ENCODE results near the gene INPP5K.

The INPP5K gene

DNA sequence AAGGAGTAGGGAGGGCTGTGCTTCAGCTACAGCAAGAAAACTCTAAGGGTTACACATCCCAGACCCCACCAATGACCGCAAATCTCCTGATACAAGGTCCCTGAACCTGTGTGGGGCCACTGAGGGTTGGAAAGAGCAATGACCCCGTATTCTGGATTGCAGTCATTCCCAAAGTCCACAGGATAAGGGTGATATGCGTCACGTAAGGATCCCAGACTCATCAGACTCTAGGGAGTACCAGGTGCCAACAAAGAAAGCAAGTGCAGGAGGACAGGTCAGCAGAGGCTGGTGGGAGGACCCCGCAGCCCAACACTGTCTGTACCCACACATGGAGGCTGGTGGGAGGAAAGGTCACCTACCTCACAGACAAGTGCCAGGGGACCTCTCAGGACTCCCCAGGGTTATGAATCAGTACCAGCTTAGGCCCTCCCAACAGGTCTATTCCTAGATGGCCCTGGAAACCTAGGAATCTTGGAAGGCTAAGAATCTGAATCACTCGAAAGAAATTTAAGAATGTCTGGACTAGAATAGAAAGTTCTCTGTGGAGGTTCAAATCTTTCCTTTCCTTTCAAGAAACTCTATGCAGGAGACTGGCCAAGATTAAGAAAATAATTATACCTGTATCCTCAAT, 30.0 kb upstream of the INPP5K start:
- POLR2A ChIA-PET: interaction anchor here (0.6 to 0.7 kb wide), 2 partner anchors 249 to 286 kb away, joined by 7 to 11 read pairs; no protein-coding TSS in a partner anchor
- Histone ChIP-seq H3K4me1 (ENCODE audit: control insufficient read depth, insufficient read depth, low read length) (no peaks in the 10 kb centered on the region), H3K4me3 (ENCODE audit: low read depth, low read length) (no peak overlapping the region), H3K9me3 (ENCODE audit: control insufficient read depth, insufficient read depth, low read depth, low read length) (no peaks in the 10 kb centered on the region), H3K36me3 (ENCODE audit: control insufficient read depth in 2 of 2, insufficient read depth in 1 of 2, low read length in 2 of 2) (peaks cover 53 to 91% of the 10 kb centered on the region in 2 experiments), H3K27ac (ENCODE audit: extremely low read depth, low read depth, low read length) (no peak overlapping the region)
- CTCF ChIA-PET: interaction anchor here (2.0 kb wide), 1 partner anchor 13 kb away, joined by 4 read pairs; no protein-coding TSS in a partner anchor
- TF ChIP-seq, protein P1, sequence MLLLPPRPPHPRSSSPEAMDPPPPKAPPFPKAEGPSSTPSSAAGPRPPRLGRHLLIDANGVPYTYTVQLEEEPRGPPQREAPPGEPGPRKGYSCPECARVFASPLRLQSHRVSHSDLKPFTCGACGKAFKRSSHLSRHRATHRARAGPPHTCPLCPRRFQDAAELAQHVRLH (tag by site-specific recombination; IDR thresholded peaks at IDR 0.05): no peak
- no peak for TF ChIP-seq ZBTB1 (tag by site-specific recombination; IDR thresholded peaks at IDR 0.05)
- TF ChIP-seq ZNF792 (tag by site-specific recombination; IDR thresholded peaks at IDR 0.05): no peak
- no peak for TF ChIP-seq ZNF23 (tag by site-specific recombination; IDR thresholded peaks at IDR 0.05; ENCODE audit: borderline replicate concordance)
- TF ChIP-seq ZNF530 (tag by site-specific recombination; IDR thresholded peaks at IDR 0.05; ENCODE audit: low read depth): no peak
- TF ChIP-seq SP2 (tag by site-specific recombination; IDR thresholded peaks at IDR 0.05): no peak
- no peak for TF ChIP-seq WT1 (tag by site-specific recombination; IDR thresholded peaks at IDR 0.05)
- no peak for TF ChIP-seq ZNF266 (tag by site-specific recombination; IDR thresholded peaks at IDR 0.05; ENCODE audit: low read depth)

DNA sequence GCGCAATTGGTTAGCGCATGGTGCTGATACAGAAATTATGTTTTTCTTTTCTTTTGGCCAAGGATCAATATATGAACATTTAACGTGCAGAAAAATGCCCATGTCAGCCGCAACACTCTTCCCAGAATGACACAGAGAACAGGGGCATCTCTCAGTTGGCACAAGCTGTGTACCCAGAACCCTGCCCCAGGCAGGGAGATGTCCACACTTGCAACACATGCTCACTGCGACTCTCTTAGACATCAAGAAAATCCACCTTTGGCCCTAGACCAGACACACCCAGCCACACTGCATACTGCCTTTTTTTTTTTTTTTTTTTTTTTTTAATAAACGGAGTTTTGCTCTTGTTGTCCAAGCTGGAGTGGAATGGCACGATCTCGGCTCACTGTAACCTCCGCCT, 29.2 kb upstream of the INPP5K start:
- Histone ChIP-seq H3K27ac (ENCODE audit: extremely low read depth, low read depth, low read length) (no peak overlapping the region), H3K4me3 (ENCODE audit: low read depth, low read length) (no peak overlapping the region), H3K9me3 (ENCODE audit: control insufficient read depth, insufficient read depth, low read depth, low read length) (no peaks in the 10 kb centered on the region), H3K36me3 (ENCODE audit: control insufficient read depth in 2 of 2, insufficient read depth in 1 of 2, low read length in 2 of 2) (peaks cover 53 to 91% of the 10 kb centered on the region in 2 experiments), H3K4me1 (ENCODE audit: control insufficient read depth, insufficient read depth, low read length) (no peaks in the 10 kb centered on the region)
- TF ChIP-seq ZNF16 (tag by site-specific recombination; IDR thresholded peaks at IDR 0.05; ENCODE audit: low read depth) (no peak), ZNF214 (tag by site-specific recombination; IDR thresholded peaks at IDR 0.05; ENCODE audit: borderline replicate concordance) (no peak)
- ChIA-PET POLR2A (interaction anchor here (0.7 to 1.1 kb wide), 3 partner anchors 29 to 286 kb away, joined by 3 to 7 read pairs (median 5); partner anchors contain the start of gene INPP5K), CTCF (interaction anchor here (0.7 to 2.0 kb wide), 2 partner anchors 12 to 74 kb away, joined by 3 to 4 read pairs; no protein-coding TSS in a partner anchor)

DNA sequence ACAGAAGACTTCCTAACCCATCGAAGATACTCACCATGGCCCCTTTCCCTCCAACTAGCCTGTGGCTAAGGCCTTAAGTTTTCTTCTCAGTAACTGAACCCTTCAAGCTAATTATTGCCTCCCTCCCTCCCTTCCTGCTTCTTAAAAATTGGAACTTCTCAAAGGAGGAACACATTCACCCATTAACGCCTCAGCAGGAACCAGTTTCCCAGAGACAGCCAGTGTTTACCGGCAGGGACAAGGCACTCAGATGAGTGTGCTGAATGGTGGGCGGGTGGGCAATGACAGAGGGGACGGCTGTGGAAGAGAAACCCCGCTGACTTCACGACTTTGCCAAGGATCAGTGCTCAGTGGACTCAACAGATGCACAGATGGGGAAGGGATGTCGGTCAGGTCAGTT, 25.9 kb upstream of the INPP5K start:
- Histone ChIP-seq H3K36me3 (ENCODE audit: control insufficient read depth in 2 of 2, insufficient read depth in 1 of 2, low read length in 2 of 2) (peaks cover 50 to 94% of the 10 kb centered on the region in 2 experiments), H3K9me3 (ENCODE audit: control insufficient read depth, insufficient read depth, low read depth, low read length) (no peaks in the 10 kb centered on the region), H3K4me3 (ENCODE audit: low read depth, low read length) (no peak overlapping the region), H3K4me1 (ENCODE audit: control insufficient read depth, insufficient read depth, low read length) (no peaks in the 10 kb centered on the region), H3K27ac (ENCODE audit: extremely low read depth, low read depth, low read length) (no peak overlapping the region)
- TF ChIP-seq YY2 (tag by site-specific recombination; IDR thresholded peaks at IDR 0.05) (no peak), ZNF514 (tag by site-specific recombination; IDR thresholded peaks at IDR 0.05) (no peak), ZNF596 (tag by site-specific recombination; IDR thresholded peaks at IDR 0.05) (no peak), ZNF621 (tag by site-specific recombination; IDR thresholded peaks at IDR 0.05) (no peak), ZNF423 (tag by site-specific recombination; IDR thresholded peaks at IDR 0.05) (no peak), ZNF114 (tag by site-specific recombination; IDR thresholded peaks at IDR 0.05) (no peak), ZBTB48 (tag by site-specific recombination; IDR thresholded peaks at IDR 0.05) (no peak), ZNF112 (tag by site-specific recombination; IDR thresholded peaks at IDR 0.05) (no peak), SP7 (tag by site-specific recombination; IDR thresholded peaks at IDR 0.05) (no peak), ZNF133 (tag by site-specific recombination; IDR thresholded peaks at IDR 0.05) (no peak)
- TF ChIP-seq, protein P2, sequence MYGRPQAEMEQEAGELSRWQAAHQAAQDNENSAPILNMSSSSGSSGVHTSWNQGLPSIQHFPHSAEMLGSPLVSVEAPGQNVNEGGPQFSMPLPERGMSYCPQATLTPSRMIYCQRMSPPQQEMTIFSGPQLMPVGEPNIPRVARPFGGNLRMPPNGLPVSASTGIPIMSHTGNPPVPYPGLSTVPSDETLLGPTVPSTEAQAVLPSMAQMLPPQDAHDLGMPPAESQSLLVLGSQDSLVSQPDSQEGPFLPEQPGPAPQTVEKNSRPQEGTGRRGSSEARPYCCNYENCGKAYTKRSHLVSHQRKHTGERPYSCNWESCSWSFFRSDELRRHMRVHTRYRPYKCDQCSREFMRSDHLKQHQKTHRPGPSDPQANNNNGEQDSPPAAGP (tag by site-specific recombination; IDR thresholded peaks at IDR 0.05): no peak
- TF ChIP-seq, protein P3, sequence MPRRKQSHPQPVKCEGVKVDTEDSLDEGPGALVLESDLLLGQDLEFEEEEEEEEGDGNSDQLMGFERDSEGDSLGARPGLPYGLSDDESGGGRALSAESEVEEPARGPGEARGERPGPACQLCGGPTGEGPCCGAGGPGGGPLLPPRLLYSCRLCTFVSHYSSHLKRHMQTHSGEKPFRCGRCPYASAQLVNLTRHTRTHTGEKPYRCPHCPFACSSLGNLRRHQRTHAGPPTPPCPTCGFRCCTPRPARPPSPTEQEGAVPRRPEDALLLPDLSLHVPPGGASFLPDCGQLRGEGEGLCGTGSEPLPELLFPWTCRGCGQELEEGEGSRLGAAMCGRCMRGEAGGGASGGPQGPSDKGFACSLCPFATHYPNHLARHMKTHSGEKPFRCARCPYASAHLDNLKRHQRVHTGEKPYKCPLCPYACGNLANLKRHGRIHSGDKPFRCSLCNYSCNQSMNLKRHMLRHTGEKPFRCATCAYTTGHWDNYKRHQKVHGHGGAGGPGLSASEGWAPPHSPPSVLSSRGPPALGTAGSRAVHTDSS (tag by site-specific recombination; IDR thresholded peaks at IDR 0.05): no peak
- TF ChIP-seq, protein P4, sequence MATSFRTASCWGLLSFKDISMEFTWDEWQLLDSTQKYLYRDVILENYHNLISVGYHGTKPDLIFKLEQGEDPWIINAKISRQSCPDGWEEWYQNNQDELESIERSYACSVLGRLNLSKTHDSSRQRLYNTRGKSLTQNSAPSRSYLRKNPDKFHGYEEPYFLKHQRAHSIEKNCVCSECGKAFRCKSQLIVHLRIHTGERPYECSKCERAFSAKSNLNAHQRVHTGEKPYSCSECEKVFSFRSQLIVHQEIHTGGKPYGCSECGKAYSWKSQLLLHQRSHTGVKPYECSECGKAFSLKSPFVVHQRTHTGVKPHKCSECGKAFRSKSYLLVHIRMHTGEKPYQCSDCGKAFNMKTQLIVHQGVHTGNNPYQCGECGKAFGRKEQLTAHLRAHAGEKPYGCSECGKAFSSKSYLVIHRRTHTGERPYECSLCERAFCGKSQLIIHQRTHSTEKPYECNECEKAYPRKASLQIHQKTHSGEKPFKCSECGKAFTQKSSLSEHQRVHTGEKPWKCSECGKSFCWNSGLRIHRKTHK (tag by site-specific recombination; IDR thresholded peaks at IDR 0.05): no peak
- TF ChIP-seq, protein P5, sequence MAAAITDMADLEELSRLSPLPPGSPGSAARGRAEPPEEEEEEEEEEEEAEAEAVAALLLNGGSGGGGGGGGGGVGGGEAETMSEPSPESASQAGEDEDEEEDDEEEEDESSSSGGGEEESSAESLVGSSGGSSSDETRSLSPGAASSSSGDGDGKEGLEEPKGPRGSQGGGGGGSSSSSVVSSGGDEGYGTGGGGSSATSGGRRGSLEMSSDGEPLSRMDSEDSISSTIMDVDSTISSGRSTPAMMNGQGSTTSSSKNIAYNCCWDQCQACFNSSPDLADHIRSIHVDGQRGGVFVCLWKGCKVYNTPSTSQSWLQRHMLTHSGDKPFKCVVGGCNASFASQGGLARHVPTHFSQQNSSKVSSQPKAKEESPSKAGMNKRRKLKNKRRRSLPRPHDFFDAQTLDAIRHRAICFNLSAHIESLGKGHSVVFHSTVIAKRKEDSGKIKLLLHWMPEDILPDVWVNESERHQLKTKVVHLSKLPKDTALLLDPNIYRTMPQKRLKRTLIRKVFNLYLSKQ (tag by site-specific recombination; IDR thresholded peaks at IDR 0.05; ENCODE audit: borderline replicate concordance): no peak
- POLR2A ChIA-PET: no interaction called here
- CTCF ChIA-PET: interaction anchor here (0.5 to 1.1 kb wide), 3 partner anchors 9 to 46 kb away, joined by 3 to 4 read pairs (median 3); no protein-coding TSS in a partner anchor

Data from HEK293 (cell line).